Muscle of leg (tissue), 11 donors: ENCODE data around the gene CDK6. TPM values are rescaled to one million over a fixed set of nuclear protein-coding genes. Genes with fewer than 3 reads are reported as not detected.

ENCODE experiments used
- DNase-seq: peaks from one replicate; pipeline ENCODE4 v3.0.0; 2013
- H3K27ac ChIP-seq: one replicate; pipeline ENCODE4 v1.5.1; 2013; ENCODE audit warnings: mild to moderate bottlenecking, low read length, control low read depth
- H3K27me3 ChIP-seq: one replicate; pipeline ENCODE4 v1.6.1; 2013; ENCODE audit warnings: low read length; ENCODE audit not compliant: control insufficient read depth, insufficient read depth
- H3K36me3 ChIP-seq: one replicate; pipeline ENCODE4 v1.6.1; 2013; ENCODE audit warnings: low read length; ENCODE audit not compliant: control insufficient read depth, insufficient read depth
- H3K4me1 ChIP-seq: one replicate; pipeline ENCODE4 v1.6.1; 2013; ENCODE audit warnings: low read length; ENCODE audit not compliant: control insufficient read depth, insufficient read depth
- H3K4me3 ChIP-seq: one replicate; pipeline ENCODE4 v1.5.1; 2013; ENCODE audit warnings: low read length, control low read depth
- H3K9me3 ChIP-seq: replicated peaks from 2 replicates; pipeline ENCODE4 v1.6.1; 2013; ENCODE audit warnings: low read depth, low read length; ENCODE audit not compliant: control insufficient read depth
- WGBS: methylation state at CpG from one replicate; pipeline ENCODE4 v1.1.5; 2013; ENCODE audit warnings: missing lambda C conversion rate; ENCODE audit not compliant: insufficient coverage; 5-methylcytosine and 5-hydroxymethylcytosine counted together
- polyA plus RNA-seq, 8 donors: library from polyadenylated mRNA; unstranded; fragments of 120-200 nt; gene quantifications; one replicate each; pipeline versions ENCODE4 v1.2.1 to v1.2.3, GENCODE V29; 2013; ENCODE audit warnings: inconsistent platforms in 1 of 8, low replicate concordance in 1 of 8; ENCODE audit not compliant: insufficient read length in 8 of 8, insufficient read depth in 1 of 8
- total RNA-seq: library from RNA; stranded (reverse); fragments of 120-200 nt; gene quantifications from one replicate; pipeline ENCODE4 v1.2.4, GENCODE V29; 2013

CDK6 gene
- total and polyA plus RNA-seq, 9 donors, result 36.4 to 77.0 (median 54.0) TPM

- Histone ChIP-seq H3K27me3 (no peaks in the 10 kb centered on the region), H3K4me1 (peaks cover 2% of the 10 kb centered on the region), H3K36me3 (no peaks in the 10 kb centered on the region), H3K4me3 (no peak overlapping the region), H3K9me3 (peaks cover 9% of the 10 kb centered on the region), H3K27ac (peak overlapping the region; percentile 42)
- DNase-seq, result no peak
- no CpG with 5 or more reads among the region's 4 CpGs for WGBS
These were observed 22.9 kb downstream of the CDK6 start for GRCh38 chr7:92813390-92814024.

GRCh38 chr7:92811158-92811557 is 25.2 kb downstream of the CDK6 start:
- H3K9me3 ChIP-seq, result peaks cover 8% of the 10 kb centered on the region
- 90% methylated on average over 2 of the region's 6 CpGs for WGBS
- no peak overlapping the region for H3K4me3 ChIP-seq
- H3K4me1 ChIP-seq, result peaks cover 2% of the 10 kb centered on the region
- no peak for DNase-seq
- no peak overlapping the region for H3K27ac ChIP-seq
- no peaks in the 10 kb centered on the region for H3K27me3 ChIP-seq
- peaks cover 2% of the 10 kb centered on the region for H3K36me3 ChIP-seq

GRCh38 chr7:92809760-92810573 is 26.4 kb downstream of the CDK6 start:
- H3K4me1 ChIP-seq, result peaks cover 2% of the 10 kb centered on the region
- DNase-seq, result peak; percentile 92
- peaks cover 2% of the 10 kb centered on the region for H3K36me3 ChIP-seq
- peak overlapping the region; percentile 45 for H3K27ac ChIP-seq
- no peak overlapping the region for H3K4me3 ChIP-seq
- no peaks in the 10 kb centered on the region for H3K27me3 ChIP-seq
- 11% methylated on average over 4 of the region's 10 CpGs for WGBS
- no peaks in the 10 kb centered on the region for H3K9me3 ChIP-seq

GRCh38 chr7:92809397-92809759 is 27.0 kb downstream of the CDK6 start:
- H3K4me1 ChIP-seq, result peaks cover 2% of the 10 kb centered on the region
- H3K27ac ChIP-seq, result peak overlapping the region; percentile 45
- no peak for DNase-seq
- H3K4me3 ChIP-seq, result no peak overlapping the region
- no peaks in the 10 kb centered on the region for H3K27me3 ChIP-seq
- no peaks in the 10 kb centered on the region for H3K9me3 ChIP-seq
- peaks cover 2% of the 10 kb centered on the region for H3K36me3 ChIP-seq

GRCh38 chr7:92808635-92809034 is 27.7 kb downstream of the CDK6 start:
- H3K27ac ChIP-seq, result peak overlapping the region; percentile 45
- peaks cover 2% of the 10 kb centered on the region for H3K4me1 ChIP-seq
- peaks cover 2% of the 10 kb centered on the region for H3K36me3 ChIP-seq
- no peaks in the 10 kb centered on the region for H3K27me3 ChIP-seq
- H3K4me3 ChIP-seq, result no peak overlapping the region
- no peaks in the 10 kb centered on the region for H3K9me3 ChIP-seq
- no peak for DNase-seq

DNA sequence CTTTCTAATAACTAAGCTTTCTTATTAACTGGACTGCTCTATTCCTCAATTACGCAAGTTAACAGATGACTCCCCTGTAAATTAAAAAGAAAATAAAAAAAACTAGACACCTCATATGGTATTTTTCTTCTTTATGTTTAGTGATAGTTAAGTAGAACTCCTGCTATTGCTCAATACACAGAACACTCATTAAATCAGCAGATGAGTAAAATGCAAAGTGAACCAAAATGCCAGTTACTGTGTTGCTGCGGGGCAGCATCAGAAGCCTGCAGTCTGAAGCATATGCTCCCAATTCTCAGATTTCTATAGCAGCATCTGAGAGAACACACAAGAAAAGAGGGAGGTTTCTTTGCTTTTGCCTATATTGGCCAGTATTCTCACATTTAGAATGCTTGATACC is 28.4 kb downstream of the CDK6 start:
- peaks cover 5% of the 10 kb centered on the region for H3K36me3 ChIP-seq
- H3K4me1 ChIP-seq, result peaks cover 4% of the 10 kb centered on the region
- DNase-seq, result no peak
- H3K9me3 ChIP-seq, result no peaks in the 10 kb centered on the region
- WGBS, result no CpG with 5 or more reads among the region's 2 CpGs
- H3K27me3 ChIP-seq, result no peaks in the 10 kb centered on the region
- H3K27ac ChIP-seq, result no peak overlapping the region
- H3K4me3 ChIP-seq, result no peak overlapping the region

DNA sequence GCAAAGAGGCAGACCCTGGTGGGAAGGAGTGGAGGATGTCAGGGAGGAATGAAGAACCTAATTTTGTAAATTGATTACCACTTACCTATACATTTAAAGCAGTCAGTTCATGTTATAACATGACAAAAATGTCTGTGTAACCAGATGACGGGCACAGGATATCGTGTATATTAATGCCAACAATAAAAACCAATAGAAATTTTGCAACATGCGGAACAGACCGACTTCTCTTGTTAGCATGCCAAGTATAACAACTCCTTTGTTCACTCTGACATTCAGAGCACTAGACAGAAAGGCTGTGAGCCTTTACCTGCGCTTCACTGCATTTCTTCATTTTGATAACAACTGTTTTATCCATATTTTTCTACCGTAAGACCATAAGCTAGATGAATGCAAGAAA is 29.9 kb downstream of the CDK6 start:
- Histone ChIP-seq H3K27ac (no peak overlapping the region), H3K4me1 (peaks cover 4% of the 10 kb centered on the region), H3K36me3 (peaks cover 5% of the 10 kb centered on the region), H3K9me3 (no peaks in the 10 kb centered on the region), H3K27me3 (no peaks in the 10 kb centered on the region), H3K4me3 (no peak overlapping the region)
- DNase-seq, result no peak
- 93% methylated on average over 5 of the region's 6 CpGs for WGBS

DNA sequence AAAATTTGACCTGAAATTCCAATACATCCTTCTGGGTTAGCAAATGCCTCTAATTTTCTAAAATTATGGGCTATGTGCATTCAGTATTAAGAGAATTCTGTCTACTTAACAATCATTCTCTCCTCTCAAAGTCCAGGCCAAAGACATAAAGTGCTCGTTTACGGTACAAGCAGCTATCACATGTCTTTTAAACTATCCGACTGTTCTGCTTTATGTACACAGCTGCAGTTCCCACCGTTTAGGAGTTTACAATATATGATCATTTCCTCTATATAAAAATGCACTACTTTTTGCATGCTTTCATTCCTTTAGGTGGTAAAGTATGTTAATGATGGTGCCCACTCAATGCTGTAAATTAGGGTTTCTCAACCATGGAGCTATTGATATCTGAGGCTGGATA is 34.0 kb downstream of the CDK6 start:
- no peaks in the 10 kb centered on the region for H3K27me3 ChIP-seq
- WGBS, result no CpG with 5 or more reads among the region's 4 CpGs
- H3K9me3 ChIP-seq, result no peaks in the 10 kb centered on the region
- H3K4me1 ChIP-seq, result peaks cover 2% of the 10 kb centered on the region
- DNase-seq, result no peak
- H3K4me3 ChIP-seq, result no peak overlapping the region
- peaks cover 8% of the 10 kb centered on the region for H3K36me3 ChIP-seq
- H3K27ac ChIP-seq, result no peak overlapping the region

DNA sequence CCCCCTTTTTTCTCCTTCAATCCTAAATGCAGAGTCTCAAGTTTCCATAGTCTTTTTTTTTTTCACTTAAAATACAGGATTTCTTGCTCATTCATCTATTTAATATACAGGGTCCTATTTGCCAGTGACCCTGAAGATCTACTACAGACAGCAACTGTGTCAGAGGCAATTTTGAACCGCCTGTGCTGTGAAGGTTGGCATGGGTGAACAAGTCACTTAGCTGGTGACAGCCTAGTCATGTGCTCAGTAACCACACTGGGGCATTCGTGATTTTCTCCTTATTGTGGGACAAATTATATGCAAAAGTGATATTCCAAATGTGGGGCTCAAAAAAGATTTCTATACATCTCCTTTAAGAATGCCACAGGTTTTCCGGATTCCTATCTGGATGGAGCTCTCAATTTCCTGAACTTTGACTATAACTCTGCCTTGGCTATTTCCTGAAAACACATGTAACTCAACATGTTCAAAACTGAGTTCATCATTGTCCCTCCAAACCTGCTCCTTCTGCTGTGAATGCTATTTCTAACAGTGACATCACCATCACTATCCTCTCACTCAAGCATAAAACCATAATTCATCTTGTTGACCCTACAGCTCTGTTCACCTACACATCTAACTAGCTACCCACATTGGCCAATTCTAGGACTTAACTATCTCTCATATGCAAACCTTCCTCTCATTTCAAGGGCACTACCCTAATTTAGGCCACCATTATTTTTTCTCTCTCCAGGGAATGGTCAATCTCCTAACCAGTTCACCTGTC is 36.7 kb downstream of the CDK6 start:
- Histone ChIP-seq H3K27me3 (no peaks in the 10 kb centered on the region), H3K4me3 (no peak overlapping the region), H3K27ac (no peak overlapping the region), H3K4me1 (peaks cover 2% of the 10 kb centered on the region), H3K36me3 (peaks cover 5% of the 10 kb centered on the region), H3K9me3 (no peaks in the 10 kb centered on the region)
- DNase-seq, result no peak
- WGBS, result 100% methylated on average over 1 of the region's 3 CpGs

- Histone ChIP-seq H3K36me3 (peaks cover 5% of the 10 kb centered on the region), H3K27me3 (no peaks in the 10 kb centered on the region), H3K4me3 (no peak overlapping the region), H3K4me1 (peaks cover 6% of the 10 kb centered on the region), H3K9me3 (no peaks in the 10 kb centered on the region), H3K27ac (no peak overlapping the region)
- WGBS, result 73% methylated on average over 1 of the region's 1 CpG
- no peak for DNase-seq
These were observed 37.7 kb downstream of the CDK6 start for GRCh38 chr7:92798517-92799249.
